ENCODE measurements around the gene PROCR.
A peak's percentile ranks its signal among the peaks of the same experiment; 100 is the strongest.
"Not testable (repeated sequence)": the region's sequence is repeated elsewhere in the genome, so short reads cannot be mapped to it uniquely, and the experiment has no call there.

The PROCR gene

DNA sequence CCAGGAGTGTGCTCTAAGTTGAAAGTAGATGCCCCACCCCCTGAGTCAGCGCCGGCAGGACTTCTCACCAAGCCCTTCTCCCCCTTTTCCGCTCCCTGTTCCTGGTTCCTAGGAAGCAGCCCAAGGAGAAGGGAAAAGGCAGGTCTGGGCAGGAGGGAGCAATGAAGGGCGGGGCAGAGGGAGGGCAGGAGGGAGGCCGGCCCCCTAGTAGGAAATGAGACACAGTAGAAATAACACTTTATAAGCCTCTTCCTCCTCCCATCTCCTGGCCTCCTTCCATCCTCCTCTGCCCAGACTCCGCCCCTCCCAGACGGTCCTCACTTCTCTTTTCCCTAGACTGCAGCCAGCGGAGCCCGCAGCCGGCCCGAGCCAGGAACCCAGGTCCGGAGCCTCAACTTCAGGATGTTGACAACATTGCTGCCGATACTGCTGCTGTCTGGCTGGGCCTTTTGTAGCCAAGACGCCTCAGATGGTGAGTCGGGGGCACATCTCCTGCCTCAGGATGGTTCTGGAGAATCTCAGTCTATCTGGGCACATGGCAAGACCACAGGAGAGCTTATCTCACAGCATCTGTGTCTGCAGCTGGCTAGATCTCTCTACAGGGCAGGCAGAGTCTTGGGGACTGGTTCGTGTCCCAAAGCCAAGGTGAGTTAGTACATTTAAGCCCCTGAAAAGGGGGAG, at the start of gene PROCR:
Gene PROCR (plus strand): TSS at position 320 of the 681 bp plus-strand sequence. CDS start 83 bp downstream, at position 403.
- no peak for DNase-seq (ENCODE audit: low read depth)

DNA sequence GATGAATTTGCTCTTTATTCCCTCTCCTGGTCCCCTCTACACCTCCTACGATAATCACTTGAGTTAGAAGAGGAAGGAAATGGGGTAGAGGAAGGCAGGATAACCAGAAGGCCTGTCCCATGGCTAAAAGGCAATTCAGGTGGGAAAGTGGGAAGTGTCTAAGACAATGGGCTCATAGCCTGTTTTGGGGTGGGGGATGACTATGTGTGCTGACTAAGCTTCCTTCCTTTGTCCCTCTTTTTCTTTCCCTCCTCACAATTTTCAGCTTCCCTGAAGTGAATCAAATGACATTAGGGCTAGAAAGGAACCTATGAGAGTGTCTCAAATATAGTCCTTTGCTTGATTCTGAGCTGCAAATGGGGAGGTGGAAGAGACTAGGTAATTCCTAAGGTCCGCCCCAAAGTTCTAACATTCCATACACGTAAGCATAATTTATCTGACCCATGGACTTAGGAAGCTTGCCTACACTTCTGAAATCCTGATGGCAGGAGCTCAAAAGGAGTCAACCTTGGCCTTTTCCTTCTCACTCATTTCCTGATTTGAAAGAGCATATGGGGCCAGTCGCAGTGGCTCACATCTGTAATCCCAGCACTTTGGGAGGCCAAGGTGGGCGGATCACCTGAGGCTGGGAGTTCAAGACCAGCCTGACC, 49.0 kb upstream of the PROCR start:
- DNase-seq (ENCODE audit: low read depth), result no peak

DNA sequence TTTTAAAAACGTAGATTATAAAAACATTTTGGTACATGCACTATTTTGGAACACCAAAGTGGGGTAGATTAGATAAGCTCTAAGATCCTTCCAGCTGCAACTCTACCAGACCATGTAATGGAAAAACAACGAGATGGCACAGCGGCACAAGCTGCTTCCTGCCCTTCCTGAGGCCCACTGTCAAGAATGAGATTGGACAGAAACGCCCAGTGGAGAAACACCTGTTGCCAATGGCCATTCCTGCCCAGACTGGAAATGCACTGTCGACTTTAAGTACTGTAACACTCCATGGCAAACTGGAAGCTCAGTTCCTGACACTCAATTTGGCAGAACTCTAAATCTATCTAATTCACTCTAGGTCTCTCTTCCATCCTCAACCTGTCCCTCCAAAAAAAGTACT, 46.1 kb upstream of the PROCR start:
- no peak for DNase-seq (ENCODE audit: low read depth)

DNA sequence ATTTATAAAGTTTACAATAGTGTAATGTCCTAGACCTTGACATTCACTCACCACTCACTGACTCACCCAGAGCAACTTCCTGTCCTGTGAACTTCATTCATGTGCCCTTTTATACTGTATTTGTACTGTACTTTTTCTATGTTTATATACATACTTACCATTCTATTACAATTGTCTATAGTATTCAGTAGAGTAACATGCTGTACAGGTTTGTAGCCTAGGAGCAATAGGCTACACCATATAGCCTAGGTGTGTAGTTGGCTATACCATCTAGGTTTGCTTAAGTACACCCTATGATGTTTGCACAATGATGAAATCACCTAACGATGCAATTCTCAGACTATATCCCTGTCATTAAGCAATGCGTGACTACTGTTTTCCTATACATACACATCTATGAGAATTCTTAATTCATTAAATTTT, 42.2 kb upstream of the PROCR start:
- no peak for DNase-seq (ENCODE audit: low read depth)

- no peak for DNase-seq (ENCODE audit: low read depth)
These were observed 39.9 kb upstream of the PROCR start for GRCh38 chr20:35131934-35132333.

- no peak for DNase-seq (ENCODE audit: low read depth)
These were observed 38.8 kb upstream of the PROCR start for GRCh38 chr20:35133031-35133430.

DNA sequence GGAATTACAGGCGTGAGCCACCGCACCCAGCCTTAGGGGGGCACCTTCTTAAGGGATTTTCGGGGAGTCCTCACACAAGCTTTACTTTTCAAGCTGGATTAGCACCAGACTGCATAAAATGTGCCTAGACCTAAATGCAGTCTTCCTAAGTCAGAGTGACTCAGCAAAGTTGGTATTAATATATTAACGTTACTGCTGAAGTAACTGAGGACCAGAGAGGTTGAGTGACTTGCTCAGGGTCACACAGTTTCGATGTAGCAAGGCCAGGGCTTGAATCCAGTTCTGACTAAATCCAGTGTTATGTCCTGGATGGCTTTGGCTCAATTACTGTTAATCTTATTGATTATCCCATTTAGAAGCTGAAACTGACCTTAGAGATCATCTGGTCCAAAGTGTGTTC, 38.1 kb upstream of the PROCR start:
- no peak for DNase-seq (ENCODE audit: low read depth)

- DNase-seq (ENCODE audit: low read depth), result no peak
These were observed 37.4 kb upstream of the PROCR start for GRCh38 chr20:35134472-35134871.

DNA sequence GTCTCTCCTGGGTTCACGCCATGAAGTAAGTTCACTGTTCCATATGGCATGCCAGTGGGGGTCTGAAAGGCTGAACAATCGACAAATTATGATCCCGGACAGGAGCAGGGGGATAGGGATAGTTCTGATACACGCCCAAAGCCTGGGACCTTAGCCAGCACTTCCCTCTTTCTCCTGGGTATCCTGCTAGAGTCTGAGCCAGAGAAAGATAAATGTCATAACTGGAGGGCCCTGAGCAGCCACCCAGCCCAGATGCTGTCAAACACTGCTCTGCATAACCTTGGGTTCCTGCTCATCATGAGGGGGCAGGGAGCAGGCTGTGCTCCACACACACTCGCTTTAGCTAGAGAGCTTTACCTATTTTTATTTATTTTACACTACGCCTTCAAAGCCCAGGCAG, 37.0 kb upstream of the PROCR start:
- no peak for DNase-seq (ENCODE audit: low read depth)

GRCh38 chr20:35135867-35136586, 35.8 kb upstream of the PROCR start:
- DNase-seq (ENCODE audit: low read depth), result no peak

GRCh38 chr20:35144694-35145093, 27.2 kb upstream of the PROCR start:
- no peak for DNase-seq (ENCODE audit: low read depth)

GRCh38 chr20:35145141-35145564, 26.7 kb upstream of the PROCR start:
- DNase-seq (ENCODE audit: low read depth), result no peak

DNA sequence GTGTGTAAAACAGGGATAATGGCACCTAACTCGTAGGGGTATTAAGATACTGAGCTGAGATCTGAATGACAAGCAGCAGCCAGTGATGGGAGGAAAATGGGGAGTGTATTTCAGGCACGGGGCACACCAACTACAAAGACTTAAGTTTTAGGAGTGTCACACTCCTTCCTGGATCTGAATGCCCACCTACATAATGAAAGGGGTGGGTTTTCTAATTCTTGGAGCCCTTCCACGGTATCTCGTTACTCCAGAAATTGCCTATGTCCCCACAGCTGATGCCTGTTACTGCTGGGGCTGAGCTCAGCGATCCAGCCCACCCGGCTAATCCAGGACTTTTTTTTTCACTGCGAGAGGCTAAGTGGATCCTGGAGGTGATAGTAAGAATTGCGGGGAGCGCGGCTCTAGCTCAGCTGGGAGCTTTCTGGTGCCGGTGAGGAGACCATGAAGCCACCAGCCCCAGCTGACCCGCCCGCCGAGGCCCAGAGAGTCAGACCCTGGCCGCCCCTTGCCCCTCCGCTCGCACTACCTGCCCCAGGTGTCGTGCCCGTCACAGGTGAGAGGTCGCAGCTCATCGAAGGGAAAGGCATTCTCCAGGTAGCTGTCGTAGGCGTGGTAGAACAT, 25.5 kb upstream of the PROCR start:
- no peak for DNase-seq (ENCODE audit: low read depth)

DNA sequence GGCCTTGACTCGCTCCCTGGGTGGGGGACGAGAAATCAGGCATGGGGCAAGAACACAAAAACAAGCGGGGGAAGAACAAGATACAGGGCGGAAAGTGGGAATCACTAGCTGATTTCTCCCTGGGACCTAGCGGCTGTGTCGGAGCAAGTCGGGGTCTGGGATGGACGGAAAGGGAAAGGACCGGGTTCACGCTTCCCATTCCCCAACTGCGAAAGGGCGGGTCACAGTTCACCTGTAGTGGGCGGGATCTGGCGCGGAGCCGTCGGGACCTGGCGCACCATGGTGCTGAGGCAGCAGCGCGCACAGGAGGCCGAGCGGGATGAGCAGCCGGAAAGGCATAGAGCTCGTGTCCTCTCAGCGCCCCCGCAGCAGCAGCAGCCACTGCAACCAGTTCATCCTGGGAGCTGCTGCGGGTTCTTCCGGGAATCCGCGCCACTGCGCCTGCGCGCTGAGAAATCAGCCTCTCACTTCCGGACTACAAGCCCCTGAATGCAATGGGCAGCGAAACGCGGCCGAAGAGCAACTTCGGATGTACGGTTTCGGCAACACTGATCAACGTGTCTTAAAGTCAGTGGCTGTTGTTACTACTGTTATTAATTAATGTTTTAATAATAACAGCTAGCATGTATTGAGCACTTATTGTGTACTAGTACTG, 24.8 kb upstream of the PROCR start, which contains the start of gene EDEM2:
Gene EDEM2 (minus strand): TSS at position 417 of the 655 bp plus-strand sequence. CDS start 78 bp downstream, at position 339.
- DNase-seq (ENCODE audit: low read depth), result peak; percentile 87

- DNase-seq (ENCODE audit: low read depth), result not testable (repeated sequence)
These were observed 24.2 kb upstream of the PROCR start for GRCh38 chr20:35147575-35148071.

GRCh38 chr20:35150846-35151579, 20.9 kb upstream of the PROCR start:
- DNase-seq (ENCODE audit: low read depth), result no peak

DNA sequence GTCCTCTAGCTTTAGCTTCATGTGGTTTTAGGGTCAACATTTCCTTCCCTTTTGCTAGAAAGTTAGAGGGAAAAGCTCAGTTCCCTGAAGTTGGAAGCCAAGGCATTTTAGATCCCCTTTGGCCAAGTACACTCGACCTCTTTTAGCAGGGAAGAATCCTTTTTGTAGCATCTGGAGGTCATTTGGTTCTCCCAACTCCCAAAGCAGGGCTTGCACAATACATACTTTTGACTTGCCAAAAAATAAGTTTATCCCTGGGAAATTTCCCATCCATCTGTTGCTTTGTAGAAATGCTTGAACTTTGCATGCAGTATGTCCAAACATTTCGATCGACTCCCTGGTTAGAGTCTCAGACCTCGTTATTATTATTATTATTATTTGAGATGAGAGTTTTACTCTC, 20.1 kb upstream of the PROCR start:
- DNase-seq (ENCODE audit: low read depth), result no peak

- no peak for DNase-seq (ENCODE audit: low read depth)
These were observed 15.9 kb upstream of the PROCR start for GRCh38 chr20:35155936-35156335.

DNA sequence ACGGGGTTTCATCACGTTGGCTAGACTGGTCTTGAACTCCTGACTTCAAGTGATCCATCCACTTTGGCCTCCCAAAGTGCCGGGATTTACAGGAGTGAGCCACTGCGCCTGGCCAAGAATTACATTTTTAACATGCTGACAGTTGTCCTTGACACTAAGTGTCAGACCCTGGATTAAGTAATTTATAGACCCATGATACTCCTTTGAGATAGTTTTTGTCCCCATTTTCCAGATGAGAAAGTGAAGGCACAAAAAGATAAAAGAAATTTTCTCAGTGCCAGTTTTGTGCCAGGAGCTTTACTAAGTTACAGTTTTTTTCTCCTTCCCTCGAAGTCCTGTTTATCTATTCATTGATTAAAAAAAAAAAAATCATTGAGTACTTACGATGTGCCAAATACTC, 14.9 kb upstream of the PROCR start:
- DNase-seq (ENCODE audit: low read depth), result no peak

DNA sequence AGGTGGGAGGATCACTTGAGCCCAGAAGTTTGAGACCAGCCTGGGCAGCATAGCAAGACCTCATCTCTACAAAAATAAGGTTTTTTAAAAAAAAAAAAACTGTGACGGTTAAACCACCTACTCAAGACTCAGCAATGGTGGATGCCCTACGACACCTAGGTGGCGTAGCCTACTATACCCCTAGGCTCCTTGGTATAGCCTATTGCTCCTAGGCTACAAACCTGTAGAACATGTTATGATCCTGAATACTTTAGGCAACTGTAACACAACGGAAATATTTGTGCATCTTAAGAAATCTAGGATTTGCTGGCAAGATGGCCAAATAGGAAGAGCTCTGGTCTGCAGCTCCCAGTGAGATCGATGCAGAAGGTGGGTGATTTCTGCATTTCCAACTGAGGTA, 11.5 kb upstream of the PROCR start:
- not testable (repeated sequence) for DNase-seq (ENCODE audit: low read depth)

GRCh38 chr20:35164531-35164930, 7.3 kb upstream of the PROCR start:
- not testable (repeated sequence) for DNase-seq (ENCODE audit: low read depth)
